Hematopoietic multipotent progenitor cell treated with erythropoietin and hydrocortisone succinate and interleukin-3 and kit ligand, for 15 days (in vitro differentiated cells): Measurements from ENCODE around the gene LDLRAD3.

Experiments
- DNase-seq: peaks from one replicate; pipeline ENCODE4 v3.0.0-alpha.2; 2015; ENCODE audit warnings: low spot score

The LDLRAD3 gene

DNA sequence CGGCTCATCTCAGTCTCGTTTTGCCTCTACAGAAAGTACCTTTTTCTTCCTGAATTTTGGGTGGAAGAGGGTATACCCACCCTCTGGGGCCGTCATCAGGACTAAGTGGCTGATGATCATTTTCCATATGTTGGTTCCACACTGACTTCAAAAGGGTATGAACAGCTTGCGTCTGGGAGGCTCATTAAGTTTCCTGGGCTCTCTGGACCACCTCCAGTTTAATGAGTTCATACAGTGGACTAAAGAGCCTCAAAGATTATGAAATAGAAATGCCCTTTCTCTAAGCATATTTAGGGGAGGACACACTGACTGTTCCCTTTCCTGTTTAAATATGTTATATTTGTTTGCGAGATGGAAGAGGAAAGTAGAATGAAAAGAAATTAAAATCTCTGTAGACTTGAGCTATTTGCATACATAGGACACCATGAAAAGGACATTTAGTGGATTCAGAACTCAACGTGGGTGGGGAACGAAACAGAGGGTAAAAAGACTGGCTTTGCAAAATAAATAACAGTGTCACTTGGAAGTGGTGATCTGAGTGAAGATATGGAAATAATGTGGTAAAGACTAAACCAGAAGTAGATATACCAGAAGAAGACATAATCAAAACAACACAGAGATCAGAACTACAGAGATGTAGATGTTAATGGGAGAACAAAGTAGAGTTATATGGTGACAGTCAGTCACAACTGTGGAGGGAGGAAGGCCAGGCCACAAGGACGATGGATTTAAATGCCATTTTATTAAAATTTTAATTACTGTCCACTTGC lies 18.7 kb downstream of the LDLRAD3 start:
- DNase-seq = no peak

DNA sequence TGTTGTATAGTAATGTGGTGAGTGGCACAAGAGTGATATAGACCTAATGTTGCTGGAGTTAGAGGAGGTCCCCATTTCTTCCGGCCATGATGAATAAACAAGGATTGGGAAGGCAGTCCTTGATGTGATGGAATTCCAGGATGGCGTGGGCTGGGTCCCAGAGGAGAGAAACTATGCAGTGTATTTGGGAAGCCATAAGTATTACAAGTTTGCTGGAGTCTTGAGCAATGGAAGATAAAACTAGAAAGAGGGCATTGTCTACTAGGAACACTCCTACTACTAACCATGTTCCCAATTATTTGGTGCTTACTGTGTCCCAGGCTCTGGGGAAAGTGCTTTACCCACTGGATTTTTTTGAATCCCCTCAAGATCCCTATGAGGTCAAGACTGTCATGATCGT lies 20.0 kb downstream of the LDLRAD3 start:
- DNase-seq = no peak

DNA sequence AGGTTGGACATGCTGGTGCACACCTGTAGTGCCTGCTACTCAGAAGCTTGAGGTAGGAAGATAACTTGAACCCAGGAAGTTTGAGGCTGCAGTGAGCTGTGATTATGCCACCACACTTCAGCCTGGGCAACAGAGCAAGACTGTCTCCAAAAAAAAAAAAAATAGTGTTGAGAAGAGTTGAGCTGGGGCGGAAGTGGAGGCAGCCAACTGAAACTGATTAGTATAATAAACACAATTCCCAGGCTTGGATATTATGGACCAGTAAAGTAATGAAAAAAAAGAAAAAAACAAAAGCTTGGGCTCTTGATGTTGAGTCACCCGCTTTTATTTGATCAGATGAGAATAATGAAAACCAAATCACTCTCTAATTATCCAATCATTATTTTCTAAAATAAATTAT lies 21.0 kb downstream of the LDLRAD3 start:
- DNase-seq = no peak

DNA sequence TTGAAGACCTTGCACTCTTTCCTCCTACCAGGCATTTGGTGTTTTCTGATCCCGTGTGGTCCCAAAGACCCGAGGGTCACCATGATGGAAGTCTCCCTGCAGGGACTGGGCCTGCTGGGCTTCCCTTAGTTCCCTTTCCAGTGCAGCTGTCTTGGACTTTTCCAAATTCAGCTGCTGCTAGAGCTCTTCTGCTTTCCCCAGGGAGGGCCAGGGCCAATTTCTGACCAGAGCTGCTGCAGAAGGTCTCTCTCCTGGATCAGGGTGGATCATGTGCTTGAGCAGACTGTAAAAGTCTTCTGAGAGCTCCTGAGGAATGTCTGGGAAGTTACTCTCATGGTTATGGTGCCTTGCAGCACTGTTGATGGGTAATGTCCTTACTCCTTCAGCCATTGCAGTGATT lies 23.2 kb downstream of the LDLRAD3 start:
- DNase-seq = no peak

DNA sequence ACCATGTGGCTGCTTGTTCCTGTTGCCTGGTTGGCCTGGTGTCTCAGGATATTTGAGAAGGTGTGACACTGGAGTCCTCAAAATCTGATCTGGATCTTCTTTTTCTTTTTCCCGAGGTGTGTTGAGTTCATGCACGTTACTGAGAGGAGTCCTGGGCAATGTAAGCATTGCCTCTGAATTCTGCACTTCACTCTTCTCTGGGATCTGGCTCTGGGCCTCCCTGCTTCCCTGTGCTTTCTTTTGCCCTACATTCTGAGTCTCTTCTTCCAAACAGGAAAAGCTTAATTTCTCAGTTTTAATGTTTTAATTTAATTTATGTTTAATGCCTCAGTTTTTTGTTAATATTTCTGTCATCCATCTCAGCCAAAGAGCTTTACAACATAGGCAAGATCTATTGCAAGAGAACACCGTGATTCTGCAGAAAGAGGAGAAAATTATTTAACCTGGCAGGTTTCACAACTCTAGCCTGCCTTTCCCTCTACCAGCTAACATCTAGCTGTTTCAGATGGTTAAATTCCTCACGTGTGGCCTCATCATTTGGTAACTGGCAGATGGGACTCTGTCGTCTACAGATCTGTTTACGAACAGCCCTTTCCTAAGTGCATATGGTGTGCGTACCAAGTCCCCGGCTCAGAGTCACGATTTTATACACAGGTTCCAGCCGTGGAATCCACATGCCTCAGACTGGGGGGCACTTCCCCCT lies 24.7 kb downstream of the LDLRAD3 start:
- no peak for DNase-seq

DNA sequence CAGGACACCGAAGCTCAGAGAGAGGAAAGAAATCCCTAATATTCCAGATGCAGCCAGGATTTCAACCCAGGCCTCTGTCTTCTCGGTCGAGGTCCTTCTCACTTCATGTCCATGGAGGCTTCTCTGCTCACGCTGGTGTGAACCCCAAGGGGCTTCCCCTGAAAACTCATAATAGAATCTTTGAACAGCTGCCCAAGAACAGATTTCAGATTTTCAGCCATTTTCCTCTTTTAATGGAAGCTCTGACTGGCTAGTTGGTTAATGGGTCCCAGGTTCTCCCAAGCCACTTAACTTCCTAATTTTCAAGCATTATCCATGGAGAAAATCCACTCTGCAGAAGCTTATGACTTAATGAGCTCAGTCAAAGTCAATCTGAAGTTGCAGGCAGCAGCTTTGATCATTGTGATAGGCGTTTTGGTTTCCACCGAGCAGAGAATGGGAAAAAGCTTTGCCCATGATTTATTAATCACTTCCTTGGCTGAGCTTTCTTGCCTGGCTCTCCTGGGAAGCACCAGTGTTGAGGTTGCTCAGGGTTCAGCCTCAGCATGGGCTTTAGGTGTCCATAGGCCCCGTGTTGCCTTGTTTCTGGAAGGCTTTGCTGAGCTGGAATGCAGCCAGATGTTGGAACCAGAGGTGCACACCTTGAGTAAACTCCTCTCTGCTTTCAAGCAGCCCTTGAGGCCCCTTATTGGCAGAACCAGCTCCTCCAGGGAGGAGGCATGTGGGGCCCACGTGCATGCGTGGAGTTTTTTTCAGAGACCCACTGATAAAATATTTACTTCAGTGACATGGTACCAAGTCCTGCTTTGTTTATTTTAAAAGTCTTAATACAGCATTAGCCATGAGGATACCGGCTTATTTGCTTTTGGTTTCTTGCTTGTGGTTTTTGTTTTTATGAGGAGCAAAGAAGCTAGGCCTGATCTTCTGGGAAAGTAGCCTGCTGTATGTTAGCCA lies 25.5 kb downstream of the LDLRAD3 start:
- no peak for DNase-seq

DNA sequence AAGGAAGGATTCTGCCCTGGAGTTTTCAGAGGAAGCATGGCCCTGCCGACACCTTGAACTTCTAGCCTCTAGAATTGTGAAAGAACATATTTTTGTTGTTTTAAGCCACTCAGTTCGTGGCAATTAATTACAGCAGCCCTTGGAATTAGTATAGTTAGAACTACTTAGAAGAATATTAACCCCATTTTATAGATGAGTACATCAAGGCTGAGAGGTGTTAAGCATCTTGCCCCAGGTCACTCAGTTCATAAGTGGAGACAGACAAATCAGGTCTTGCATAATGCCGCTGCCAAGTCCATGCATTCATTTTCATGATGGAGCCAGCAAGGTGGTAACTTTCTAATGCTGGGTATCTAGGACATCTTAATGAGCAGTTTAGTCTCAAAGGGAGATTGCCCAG lies 26.6 kb downstream of the LDLRAD3 start:
- no peak for DNase-seq

DNA sequence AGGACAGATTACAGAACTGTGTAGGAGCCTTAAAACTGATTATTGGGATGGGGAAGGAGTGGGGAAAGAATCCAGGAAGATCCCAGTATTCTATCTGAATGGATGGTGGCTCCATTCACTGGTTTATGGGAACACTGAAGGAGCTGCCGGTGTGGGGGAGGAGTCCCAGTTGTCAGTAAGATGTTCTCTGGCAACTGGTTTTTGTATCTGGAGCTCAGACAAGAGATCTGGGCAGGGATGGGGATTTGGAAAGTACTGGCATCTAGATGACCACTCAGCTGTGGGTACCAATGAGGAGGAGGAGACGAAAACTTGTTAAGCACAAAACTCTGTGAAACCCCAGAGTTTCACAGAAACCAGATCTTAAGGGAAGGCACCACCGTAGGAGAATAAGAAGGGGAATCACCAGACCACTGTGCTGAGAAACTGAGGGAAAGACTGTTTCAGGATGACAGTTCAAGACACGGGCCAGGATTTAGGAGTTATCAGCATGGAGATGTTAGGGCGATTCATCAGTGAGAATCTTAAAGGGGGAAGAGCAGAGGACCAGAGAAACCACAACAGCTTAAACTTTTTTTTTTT lies 28.1 kb downstream of the LDLRAD3 start:
- DNase-seq = no peak

DNA sequence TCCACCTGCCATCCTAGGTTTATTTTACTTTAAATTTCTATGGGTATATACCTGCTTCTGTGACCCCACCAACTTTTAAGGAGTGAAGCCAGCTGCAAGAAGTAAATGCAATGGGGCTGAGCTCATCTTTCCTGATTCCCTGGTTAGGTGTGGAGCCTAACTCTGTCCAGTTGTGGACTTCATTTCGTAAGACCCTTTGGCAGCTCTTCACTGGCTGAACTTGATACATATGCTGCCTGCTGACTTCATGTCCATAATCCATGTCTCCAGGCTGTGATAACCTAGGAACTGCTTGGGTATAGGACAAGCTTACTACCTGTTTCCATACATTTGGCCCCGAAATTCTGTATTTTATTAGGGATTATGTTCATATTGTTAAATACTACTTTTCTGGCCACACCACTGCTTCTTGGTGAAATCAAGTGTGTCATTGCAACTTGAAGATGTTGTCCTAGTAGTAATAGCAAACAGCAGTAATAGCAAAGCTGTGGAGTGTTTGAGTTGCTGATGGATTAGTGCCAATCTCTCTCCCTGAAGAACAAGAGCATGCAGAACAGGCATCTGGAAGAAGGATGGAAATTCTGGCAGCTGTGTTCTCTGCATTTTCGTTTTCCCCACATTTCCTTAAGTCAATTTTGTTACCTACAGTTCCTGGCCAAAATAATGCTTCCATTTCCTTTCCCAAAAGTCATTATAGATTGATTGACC lies 31.2 kb downstream of the LDLRAD3 start:
- DNase-seq = no peak

DNA sequence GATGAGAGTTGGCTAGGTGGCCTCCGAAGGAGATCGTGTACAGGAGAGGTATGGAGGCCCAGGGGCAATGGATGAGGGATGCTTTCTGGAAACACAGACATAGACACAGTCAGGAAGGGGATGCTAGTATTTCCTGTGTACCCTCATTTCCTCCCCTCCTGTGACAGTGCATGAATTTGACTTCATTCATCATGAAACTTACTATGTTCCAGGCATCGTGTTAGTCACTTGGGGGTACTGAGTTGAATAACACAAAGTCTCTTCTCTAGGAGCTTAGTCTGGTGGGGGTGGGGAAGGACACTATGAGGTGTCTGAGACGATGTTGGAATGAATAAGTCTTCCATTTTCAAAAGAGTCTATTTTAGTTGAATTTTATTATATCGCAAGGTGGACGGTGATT lies 32.6 kb downstream of the LDLRAD3 start:
- DNase-seq = no peak

DNA sequence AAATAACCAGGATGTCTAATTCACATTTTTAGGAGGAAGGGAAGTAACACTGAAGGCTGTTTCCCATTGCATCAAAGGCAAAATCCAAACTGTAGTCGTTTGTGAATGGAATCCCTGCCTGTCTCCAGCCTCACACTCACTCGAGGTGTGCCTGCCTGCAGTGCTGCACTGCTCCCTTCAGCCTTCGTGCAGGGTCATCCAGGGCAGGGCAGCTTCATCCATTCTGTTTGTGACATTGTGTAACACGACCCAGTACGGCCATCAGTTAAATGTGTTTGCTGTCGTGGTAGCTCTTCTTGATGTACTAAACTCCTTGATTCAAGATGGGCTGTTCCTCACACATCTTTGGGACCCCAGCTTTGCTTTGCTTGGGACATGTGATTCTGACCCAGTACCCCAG lies 34.3 kb downstream of the LDLRAD3 start:
- DNase-seq = no peak

DNA sequence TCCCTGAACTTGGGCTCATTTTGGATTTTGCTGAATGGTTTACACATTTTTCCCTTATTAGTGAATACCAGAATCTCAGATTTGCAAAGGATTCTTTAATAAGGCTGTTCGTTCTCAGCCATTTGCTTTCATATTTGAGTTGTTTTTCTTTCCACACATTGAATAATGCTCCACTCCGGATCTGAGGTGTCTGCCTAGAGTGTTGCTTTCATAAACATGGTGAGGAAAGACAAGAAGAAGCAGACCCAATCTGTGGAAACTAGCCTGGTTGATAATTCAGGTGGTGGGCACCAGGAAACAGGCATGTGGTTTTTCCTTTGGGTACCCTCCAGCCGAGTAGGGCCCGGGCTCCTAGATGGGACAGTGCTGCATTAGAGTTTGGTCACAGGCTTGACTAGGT lies 35.0 kb downstream of the LDLRAD3 start:
- DNase-seq = no peak

DNA sequence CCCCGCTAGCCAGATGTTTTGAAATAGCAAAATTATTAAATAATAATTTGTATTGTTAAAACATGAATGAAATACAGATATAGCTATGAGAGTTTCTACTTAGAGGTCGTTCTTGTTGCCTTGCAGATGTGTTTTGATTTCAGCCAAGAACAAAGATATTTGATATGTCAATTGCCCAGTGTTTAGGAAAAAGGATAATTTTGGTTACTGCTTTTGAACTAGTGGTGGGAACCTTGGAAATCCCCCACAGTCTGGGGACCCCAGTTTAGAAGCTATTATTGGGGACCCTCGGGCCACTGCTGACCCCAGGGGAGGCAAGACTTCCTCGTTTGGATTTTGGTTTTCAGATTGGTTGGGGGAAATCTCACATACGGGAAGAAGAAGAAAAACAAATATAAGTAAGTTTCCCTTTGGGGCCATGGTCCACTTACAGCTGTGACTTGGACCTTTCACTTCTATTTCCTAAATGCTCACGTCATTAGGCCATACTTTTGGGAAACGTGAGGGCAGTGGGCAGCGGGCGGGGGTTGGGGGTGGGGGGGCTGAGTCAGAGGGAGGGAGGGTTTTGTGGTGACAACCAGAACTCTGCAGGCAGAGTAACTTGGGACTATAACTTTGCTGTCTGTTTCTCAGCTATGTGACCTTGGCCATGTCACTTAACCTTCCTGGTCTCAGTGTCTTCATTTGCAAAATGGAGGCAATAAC lies 37.0 kb downstream of the LDLRAD3 start:
- no peak for DNase-seq

DNA sequence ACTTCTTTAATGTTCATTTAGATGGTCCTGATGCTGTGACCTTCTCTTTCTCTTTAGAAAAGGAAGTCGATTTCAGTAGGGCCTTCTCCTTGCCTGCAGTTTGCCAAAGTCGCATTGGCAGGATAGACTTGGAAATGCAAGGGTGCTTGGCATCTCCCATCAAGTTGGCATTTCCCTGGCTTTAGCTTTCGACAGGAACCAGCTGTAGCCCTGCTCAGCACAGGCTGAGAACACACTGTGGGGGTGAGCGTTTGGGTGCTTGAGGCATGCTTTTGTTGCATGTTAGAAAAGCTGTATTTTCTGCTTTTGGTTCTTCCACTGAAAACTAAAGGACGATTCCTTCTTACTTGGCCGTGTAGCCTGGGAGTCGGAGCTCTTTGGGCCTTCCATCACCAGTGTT lies 37.7 kb downstream of the LDLRAD3 start:
- no peak for DNase-seq

DNA sequence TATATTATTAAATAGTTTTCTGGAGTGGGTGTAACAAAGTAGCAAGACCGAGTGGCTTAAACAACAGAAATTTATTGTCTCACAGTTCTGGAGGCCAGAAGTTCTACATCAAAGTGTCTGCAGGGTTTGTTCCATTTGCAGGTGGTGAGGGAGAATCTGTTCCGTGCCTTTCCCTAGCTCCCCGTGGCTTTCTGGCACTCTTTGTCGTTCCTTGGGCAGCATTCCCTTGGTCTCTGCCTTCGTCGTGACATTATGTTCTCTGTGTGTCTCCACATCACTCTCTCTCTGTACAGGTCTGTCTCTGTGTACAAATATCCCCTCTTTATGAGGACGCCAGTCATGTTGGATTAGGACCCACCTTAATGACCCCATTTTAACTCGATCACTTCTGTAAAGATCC lies 38.2 kb downstream of the LDLRAD3 start:
- no peak for DNase-seq

DNA sequence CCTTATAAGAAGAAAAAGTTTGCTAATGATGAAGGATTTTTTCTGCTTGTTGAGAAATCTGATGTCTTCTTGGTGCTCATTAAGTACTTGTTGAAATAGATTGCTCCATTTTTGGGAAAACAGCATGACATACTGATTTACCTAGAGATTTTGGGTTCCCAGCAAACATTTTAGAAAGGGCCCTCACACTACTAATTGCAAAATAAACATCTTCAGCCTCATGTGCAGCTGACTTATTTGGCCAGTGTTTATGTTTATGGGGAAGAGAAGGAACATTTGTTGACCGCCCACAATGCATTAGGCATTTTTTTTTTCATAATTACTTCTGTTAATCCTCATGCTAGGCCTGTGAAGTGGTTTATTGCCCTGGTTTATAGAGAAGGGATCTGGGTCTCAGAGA lies 40.1 kb downstream of the LDLRAD3 start:
- DNase-seq = no peak

DNA sequence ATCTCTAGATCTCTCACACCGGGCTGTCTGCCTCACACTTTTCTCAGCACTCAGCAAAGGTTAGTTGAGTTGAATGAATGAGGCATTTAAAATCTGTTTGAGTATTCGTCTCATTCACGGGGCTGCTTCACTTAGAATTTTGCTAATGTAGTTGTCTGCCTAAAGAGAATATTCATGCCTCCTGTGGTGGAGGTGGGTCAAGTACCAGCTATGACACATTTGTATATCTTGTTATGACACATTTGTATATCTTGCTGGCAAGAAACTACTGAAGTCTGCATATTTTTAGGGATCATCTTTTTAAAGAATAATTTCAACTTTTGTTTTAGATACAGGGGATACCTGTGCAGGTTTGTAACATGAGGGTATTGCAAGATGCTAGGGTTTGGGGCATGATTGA lies 43.1 kb downstream of the LDLRAD3 start:
- DNase-seq = no peak

DNA sequence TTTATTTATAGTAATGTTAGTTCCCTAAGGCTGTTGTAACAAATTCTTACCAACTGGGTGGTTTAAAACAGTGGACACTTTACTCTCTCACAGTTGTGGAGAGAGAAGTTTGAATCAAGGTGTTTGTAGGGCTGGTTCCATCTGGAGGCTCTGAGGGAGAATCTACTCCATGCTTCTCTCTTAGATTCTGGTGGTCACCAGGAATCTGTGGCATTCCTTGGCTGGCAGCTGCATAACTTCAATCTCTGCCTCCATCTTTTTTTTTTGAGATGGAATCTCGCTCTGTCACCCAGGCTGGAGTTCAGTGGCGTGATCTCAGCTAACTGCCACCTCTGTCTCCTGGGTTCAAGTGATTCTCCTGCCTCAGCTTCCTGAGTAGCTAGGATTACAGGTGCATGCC lies 46.3 kb downstream of the LDLRAD3 start:
- DNase-seq = no peak

DNA sequence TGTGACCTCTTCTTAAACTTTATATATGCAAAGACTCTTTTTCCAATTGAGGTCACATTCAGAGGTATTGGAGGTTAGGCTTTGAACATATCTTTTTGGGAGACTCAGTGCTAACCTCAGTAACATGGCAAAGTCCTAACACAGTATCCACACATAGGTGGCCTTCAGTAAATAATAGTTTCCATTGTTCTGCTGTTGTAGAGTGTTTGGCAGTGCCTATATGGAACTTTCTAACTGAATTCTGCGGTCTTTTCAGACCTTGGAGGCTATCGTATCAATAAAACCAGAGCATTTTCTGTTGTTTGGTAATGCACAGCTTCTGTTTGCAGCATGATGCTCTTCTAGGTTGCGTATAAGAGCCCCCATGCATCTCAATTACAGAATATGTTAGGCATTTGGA lies 47.0 kb downstream of the LDLRAD3 start:
- DNase-seq = no peak

DNA sequence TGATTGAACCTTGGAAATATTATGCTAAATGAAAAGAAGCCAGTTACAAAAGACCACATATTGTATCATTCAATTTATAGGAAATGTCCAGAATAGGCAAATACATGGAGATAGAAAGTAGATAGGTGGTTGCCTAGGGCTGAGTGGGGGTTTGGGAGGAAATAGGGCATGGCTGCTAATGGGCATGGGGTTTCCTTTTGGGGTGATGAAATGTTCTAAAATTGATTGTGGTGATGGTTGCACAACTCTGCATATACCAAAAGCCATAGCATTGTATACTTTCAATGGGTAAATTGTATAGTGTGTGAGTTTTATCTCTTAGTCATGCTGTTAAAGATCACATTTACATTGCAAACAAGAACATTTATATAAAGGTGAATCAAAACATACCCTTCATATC lies 48.7 kb downstream of the LDLRAD3 start:
- no peak for DNase-seq

DNA sequence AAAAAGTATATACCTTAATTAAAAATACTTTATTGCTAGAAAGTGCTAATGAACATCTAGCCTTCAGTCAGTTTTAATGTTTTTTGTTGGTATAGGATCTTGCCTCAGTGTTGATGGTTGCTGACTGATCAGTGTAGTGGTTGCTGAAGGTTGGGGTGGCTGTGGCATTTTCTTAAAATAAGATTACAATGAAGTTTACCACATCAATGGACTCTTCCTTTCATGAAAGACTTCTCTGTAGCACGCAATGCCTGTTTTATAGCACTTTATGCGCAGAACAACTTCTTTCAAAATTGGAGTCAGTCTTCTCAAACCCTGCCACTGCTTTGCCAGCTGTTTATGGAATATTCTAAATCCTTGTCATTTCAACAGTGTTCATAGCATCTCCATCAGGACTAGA lies 50.6 kb downstream of the LDLRAD3 start:
- no peak for DNase-seq
